GM18517 (cell line): ENCODE data around the gene CASKIN2.
"Not testable (repeated sequence)": the region's sequence is repeated elsewhere in the genome, so short reads cannot be mapped to it uniquely, and the experiment has no call there.

ENCODE experiments used
- ATAC-seq: cut with Tn5 transposase; IDR thresholded peaks from one replicate; pipeline ENCODE4 v1.9.1; 2021; ENCODE audit warnings: mild to moderate bottlenecking, moderate library complexity; ENCODE audit not compliant: unreplicated experiment

The CASKIN2 gene

DNA sequence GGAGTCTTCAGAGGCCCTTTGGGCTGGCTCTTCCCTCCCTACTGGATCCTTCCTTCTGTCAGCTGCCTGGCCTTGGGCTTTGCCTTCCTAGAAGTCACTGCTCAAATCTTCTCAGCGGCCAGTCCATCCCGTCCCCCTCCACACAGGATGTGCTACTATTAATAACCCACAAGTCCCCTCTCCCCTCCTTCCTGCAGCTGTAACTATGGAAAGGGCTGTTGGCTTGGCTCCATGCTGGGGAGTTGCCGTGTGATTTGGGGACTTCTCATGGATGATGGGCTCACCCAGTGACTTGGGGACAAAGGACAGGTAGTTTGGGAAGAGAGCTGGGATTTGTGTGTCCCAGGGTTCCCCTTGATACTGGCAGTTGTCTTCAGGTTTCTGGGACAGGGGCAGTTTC, 39.5 kb downstream of the CASKIN2 start:
- no peak for ATAC-seq

DNA sequence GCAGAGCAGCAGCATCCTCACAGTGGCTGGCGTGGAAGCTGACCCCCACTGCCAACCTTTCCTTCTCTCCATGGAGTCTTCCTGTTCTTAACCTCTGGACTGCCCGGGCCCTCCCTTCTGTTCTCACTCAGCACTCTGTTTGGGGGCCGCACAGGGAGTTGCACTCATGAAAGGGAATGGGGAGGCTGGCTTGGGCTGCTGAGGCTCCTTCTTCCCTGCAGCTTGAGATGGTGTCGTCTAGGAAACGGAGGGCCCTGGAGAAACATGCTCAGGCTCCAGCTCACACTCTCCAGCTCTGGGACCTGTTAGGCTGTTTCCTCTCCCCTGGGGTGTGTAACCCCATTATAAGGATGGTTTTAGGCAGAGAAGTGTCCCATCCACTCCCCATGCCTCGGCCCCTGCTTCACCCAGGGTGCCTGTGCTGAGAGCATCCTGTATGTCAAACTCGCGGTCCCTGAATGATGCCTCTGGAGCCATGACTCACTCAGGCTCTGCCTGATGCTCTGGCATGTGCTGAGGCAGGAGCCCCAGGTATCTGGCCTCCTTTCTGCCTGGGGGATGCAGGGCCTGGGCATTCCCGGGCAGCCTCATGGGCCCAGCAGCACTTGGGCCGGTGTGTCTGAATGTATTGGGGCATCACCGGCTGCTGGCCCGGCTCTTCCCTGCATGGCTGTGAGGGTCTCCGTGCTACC, 40.0 kb downstream of the CASKIN2 start:
- ATAC-seq: no peak

DNA sequence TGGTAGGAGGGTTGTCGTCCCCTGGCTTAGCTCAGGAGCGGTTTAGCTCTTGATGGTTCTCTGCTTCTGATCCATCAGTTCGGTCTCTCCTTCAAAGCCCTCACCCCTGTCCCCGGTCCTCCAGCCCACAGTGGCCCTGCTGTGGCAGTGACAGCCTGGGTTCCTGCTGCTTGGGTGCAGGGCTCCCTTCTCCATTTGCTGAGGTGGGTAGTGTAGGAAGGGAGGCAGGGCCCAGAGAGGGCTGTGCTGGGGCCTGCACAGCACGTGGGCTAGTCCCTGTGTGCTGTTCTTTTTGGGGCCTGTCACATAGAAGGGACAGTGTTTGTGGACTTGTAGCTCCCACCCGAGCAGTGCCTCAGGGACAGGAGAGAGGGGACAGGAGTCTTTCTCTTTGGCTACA, 40.6 kb downstream of the CASKIN2 start:
- no peak for ATAC-seq

DNA sequence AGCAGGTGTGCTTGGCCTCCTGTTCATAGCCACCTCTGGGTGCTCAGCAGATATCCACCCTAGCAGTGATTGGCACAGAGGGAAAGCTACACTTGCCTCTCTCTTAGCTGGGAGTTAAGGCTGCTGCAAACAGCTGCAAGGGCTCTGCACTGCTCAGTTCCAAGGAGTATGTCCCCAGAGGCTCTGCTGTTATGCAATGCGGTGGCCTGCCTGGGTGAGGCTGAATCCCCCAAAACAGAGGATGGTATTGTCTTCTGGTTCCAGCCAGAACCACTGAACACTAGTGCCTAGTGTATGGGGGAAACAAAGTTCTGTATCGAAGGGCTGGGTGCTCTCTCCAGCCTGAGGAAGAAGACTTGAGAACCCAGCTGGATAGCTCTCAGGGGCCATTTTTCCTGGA, 42.1 kb downstream of the CASKIN2 start:
- no peak for ATAC-seq

DNA sequence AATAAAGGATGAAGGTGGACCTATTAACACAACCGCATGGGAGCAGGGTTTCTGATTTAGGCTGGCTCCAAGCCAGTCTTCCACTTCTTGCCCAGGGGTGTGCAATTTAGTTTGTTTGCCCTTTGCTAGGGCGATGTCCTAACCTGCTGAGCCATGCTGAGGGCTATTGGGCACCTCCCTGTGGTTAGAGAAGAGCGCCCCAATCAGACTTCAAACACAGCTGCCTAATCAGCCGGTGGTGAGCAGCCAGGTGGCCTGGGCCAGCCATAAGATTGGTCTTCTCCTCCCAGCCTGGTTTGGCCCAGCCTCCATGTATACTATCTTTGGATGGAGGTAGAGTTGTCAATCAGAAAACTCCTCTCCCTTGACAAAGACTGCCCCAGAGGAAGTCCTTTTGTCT, 43.2 kb downstream of the CASKIN2 start:
- no peak for ATAC-seq

DNA sequence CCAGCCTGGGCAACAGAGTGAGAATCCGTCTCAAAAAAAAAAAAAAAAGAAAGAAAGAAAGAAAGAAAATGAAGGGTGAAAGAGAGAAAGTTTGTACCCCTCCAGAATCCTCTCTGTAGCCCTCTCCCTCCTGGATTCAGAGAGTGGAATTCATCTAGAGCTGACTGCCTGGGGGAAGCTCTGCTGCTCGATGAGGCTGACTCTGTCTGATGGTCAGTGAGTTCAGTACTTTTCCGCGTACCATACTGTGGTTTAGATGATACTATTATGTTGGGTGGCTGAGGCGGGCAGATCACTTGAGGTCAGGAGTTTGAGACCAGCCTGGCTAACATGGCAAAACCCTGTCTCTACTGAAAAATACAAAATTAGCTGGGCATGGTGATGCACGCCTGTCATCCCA, 44.1 kb downstream of the CASKIN2 start:
- no peak for ATAC-seq

DNA sequence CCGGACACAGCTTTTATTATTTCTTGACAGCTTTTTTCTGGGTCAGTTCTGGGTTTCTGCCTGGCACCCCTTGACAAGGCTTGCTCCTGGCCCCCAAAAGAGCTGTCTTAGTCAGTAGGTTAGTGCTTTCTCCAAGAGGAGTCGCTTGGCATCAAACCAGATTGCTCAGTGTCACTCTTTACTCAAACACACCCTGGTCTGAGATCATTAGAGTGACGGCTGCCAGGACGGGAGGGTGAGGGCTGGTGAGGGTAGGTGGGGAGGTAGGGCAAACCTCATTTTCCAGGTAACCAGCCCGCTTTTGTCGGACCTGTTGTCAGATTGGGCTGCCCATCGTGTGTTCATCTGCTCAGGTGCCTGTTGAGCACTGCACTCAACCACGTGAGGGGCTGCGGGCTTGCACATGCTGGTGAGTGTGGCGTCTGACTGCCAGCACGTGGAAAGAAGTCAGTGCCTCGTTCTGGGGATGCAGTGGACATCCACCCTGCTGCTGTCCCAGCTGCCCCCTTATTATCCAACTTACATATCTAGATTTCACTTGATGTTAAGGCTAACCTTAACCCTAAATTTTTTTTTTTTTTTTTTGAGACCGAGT, 46.5 kb downstream of the CASKIN2 start:
- no peak for ATAC-seq

DNA sequence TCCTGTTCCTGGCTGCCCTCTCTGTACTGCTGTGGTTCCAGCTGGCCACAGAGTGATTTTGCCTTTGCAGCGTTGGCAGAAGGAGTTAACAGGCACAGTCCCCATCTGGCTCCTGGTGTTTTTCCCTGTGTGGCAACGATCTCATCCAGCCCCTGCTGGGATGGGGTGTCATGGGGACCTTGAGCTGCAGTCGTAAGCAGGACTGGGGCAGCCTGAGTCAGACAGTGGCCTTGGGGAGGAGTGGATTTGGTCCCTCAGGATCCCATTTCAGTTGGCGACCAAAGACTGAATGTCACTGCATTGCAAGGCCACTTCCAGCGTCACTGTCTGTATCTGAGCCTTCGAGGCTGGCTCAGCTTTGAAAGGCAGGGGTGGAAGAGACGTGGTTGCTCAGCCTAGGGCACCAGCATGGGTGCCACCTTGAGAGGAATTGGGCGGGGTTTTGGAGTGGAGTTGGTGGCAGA, 47.0 kb downstream of the CASKIN2 start:
- no peak for ATAC-seq

DNA sequence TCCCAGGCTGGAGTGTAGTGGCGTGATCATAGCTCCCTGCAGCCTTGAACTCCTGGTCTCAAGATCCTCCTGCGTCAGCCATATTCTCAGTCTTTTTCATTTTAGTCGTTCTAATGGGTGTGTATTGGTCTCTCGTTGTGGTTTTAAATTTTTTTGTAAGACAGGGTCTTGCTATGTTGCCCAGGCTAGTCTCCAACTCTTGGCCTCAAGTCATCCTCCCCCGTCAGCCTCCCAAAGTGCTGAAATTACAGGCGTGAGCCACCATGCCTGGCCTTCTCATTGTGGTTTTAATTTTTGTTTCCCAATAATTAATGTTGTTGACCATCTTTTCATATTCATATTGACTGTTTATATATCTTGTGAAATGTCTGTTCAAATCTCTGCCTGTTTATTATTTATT, 50.3 kb downstream of the CASKIN2 start:
- ATAC-seq: no peak

DNA sequence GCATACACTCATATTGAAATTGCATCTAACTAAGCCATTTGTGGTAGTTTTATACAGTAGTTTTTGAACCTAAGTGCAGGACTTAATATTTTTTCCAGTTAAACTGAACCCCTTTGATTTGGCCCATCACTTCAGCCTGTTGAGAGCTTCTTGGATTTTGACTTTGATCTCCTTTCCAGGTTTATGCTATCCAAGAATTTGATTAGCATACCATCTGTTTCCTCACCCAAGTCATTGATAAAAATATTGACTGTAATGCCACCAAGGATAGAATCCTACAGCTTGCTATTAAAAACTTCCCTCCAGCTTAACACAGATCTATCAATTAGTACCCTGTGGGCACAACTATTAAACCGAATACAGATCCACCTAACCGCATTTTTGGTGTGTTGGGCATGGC, 51.7 kb downstream of the CASKIN2 start:
- ATAC-seq: no peak

DNA sequence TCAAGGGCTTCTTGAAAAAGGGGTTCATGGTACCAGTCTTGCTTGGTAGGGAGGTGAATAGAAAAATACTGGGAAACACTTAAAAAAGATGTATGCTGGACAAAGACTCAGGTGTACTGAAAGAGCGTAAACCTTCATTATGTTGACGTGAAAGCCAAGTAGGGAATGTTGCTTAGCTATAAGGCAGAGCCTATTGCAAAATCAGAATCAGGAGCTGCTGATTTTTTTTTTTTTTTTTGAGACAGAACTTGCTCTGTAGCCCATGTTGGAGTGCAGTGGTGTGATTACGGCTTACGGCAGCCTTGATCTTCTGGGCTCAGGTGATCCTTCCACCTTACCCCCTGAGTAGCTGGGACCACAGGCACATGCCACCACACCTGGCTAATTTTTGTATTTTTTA, 55.0 kb downstream of the CASKIN2 start:
- no peak for ATAC-seq

DNA sequence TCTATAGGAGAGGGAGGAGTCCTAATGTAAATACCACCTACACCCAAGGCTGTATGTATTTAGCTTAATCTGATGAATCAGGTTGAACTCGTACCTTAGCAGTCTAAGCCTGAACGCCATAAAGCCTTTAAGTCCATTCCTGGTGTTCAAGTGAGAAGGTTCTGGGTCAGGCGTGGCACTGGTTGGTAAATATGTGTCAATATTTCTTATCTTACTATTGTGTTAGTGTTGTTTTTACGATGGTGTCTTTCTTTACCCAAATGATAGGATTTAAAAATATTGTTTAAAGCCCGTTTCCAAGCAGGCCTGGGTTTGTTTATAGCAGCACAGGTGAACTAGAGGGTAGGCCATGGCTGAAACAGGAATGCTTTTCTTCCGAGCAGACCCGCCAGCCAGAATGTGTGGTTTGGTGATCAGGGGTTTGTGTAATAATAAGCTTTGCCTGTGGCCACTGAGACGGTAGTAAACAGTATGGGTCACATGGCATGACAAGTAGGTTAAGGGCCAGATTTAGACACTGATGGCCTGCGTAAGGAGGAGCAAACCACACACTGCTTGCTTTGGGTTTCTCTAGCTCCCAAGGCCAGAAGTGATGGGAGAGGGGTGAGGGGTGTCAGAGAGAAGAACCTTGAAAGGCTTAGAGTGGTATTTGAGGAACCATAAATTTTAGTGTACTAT, 55.6 kb downstream of the CASKIN2 start:
- no peak for ATAC-seq

DNA sequence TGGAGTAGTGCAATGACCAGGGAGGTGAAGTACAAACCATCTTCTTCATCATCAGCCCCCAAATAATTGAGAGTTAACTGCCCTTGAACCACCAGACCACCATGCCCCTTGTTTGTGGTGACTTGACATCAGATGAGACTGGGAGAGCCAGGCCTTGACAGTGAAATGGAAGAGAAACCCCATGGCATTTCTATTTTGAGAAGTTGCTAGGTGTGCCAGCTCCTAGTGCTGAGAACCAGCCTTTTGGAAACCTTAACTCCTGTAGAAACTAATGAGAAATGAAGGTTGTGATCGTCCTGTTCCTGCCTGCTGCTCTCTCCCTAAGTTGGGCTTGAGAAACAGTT, 56.1 kb downstream of the CASKIN2 start:
- no peak for ATAC-seq

DNA sequence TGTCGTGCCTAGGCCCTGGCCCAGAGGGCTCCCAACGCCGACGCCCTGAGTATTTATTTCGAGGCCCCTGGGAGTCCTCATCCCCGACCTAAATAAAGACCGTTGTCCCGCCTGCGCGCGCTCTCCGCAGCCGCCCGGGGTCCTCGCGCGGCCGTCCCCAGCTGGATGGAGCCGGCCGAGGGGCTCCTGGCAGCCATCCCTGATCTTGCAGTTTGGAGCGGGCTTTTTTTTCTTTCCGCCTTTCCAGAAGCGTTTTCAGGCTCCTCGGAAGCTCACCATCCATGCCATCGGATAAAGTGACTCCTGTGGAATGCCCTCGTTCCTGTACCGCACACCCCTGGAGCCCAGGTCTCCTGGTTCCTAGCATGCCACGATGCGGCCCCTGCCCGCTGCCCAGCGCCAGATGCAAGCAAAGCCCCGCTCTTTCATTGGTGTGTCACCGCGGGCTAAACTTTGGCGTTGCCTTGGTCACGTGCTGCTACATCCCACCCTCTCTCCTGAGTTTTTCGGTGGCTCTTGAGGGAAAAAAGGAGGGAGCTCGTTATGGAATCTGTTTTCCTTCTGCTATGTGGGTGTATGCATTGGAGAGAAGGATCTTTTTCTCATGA, 58.2 kb downstream of the CASKIN2 start:
- ATAC-seq: no peak

DNA sequence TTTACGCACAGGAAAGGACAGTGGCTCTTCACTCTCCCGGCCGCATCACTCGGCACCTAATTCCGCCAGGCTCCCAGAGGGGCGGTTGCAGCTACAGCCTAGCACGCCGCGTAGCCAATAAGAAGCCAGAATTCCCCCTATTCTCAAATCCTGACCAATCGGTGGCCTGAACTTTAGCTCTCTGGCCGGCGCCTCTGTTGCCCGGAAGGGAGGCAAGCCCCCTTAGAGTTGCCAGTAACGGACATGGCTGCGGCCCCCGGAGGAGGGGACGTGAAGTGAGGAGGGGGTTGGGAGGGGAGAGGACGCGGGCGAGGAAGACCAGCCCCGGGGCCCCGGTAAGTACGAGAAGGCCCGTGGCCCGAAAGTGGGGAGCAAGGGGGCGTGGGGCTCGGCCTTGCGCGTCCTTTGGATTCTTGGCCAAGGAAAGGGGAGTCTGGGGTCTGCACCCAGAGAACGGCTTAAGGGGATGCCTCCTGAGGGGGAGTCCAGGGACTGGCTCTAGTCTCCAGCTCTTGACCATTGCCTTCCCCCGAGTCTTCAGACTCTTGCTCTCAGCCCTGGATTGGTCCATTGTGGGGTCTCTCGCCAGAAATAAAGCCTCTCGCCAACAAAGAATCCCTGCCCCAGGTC, 58.8 kb downstream of the CASKIN2 start, which contains the start of gene TMEM94:
Gene TMEM94, plus strand, starts transcription at position 219 of the 630 bp plus-strand sequence. CDS start 15,271 bp downstream, outside the sequence.
- peak; percentile 90 for ATAC-seq

DNA sequence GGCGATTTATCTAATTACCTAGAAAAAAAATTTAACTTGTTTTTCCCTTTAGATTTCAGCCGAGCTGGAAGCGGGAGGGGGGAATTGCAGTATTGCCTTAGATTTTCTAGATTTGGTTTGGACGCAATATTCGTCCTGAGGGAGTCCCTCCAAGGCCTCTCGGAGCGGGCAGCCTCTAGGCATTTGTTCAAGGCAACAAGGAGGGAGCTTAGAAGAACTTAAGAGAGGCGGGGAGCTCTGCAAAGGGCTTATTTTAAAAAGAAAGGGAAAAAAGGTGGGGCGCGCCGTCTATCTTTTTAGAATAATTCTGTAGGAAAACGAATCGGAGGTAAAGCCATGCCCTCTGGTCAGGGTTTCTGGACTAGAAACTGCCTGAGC, 59.3 kb downstream of the CASKIN2 start:
- ATAC-seq: peak; percentile 6

DNA sequence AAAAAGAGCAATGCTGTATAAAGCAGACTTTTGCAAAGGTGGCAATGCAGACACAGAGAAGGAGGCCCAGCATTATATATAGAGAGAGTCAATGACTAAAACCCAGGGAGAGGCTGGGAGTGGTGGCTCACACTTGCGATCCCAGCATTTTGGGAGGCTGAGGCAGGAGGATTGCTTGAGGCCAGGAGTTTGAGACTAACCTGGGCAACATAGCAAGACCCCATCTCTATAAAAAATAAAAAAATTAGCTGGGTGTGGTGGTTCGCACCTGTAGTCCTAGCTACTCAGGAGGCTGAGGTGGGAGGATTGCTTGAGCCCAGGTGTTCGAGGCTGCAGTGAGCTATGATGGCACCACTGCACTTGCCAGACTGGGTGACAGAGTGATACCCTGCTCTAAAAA, 60.7 kb downstream of the CASKIN2 start:
- not testable (repeated sequence) for ATAC-seq

DNA sequence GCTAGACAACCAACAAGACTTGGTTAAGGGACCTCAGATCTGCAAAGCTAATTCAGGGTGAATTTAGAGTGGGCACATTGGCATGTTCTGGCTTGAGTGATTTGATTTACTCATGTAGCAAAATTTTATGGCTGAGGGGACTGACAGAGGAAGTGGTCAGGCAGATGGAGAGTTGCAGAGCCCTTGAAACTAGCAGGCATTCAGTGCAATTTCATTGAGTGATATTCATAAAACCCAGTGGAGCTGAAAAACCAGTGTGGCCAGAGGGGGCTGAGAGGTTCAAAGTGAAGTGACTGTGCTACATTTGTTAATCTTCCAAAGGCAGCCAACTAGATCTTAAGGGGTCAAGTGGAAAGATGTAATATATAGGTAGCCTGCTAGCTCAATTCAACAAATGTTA, 61.1 kb downstream of the CASKIN2 start:
- no peak for ATAC-seq

DNA sequence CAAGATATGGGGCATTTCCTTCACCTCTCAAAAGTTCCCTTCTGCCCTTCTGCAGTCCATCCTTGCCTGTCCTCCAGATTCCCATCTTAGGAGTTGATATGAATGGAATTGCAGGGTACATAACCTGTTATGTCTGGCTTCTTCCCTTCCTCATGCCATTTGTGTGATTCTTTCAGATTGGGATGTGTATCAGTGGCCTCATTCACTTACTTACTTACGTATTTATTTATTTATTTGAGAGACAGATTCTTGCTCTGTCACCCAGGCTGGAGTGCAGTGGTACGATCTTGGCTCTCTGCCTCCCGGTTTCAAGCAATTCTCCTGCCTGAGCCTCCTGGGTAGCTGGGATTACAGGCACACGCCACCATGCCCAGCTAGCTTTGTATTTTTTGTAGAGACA, 65.1 kb downstream of the CASKIN2 start:
- no peak for ATAC-seq
